AG04450 (cell line): ENCODE measurements around the gene TBL2. TPM values are rescaled to one million over a fixed set of nuclear protein-coding genes. Genes with fewer than 3 reads are reported as not detected.
"Not testable (repeated sequence)": the region's sequence is repeated elsewhere in the genome, so short reads cannot be mapped to it uniquely, and the experiment has no call there.

Experiments used
- CTCF ChIA-PET: fragments of 300-600, 350-600 bp; formaldehyde crosslinking; extraction: SDS; loops from one replicate; lab custom pipeline; 2022; ENCODE audit warnings: antibody characterized with exemption, inconsistent platforms; lab: Charles Lee
- POLR2A ChIA-PET: fragments of 350-600 bp; formaldehyde crosslinking; extraction: SDS; loops from one replicate; lab custom pipeline; 2021; ENCODE audit warnings: antibody characterized with exemption, inconsistent platforms; lab: Yijun Ruan, JAX
- DNase-seq: peaks from one replicate; pipeline ENCODE4 v3.0.0-alpha.2; 2011; ENCODE audit warnings: low read depth, low spot score
- H3K27ac ChIP-seq: one replicate; pipeline ENCODE4 v1.5.1; 2012; ENCODE audit warnings: low read depth, low read length, control low read depth
- H3K27me3 ChIP-seq: one replicate; pipeline ENCODE4 v1.6.0; 2012; ENCODE audit warnings: low read length; ENCODE audit not compliant: control insufficient read depth, insufficient read depth
- H3K4me3 ChIP-seq: 2 replicates; pipeline ENCODE4 v1.5.1; 2011; ENCODE audit warnings: mild to moderate bottlenecking, low read depth, low read length, control low read depth
- H3K9me3 ChIP-seq: 2 replicates; pipeline ENCODE4 v1.5.1; 2012; ENCODE audit warnings: low read length; ENCODE audit not compliant: control insufficient read depth, insufficient read depth
- polyA plus RNA-seq: library from polyadenylated mRNA; depleted of rRNA; stranded (reverse); fragments of >200 nt; gene quantifications from 2 replicates; pipeline ENCODE4 v1.2.3, GENCODE V29; 2011
- TF ChIP-seq, protein P1 (sequence below): IDR thresholded peaks from 2 replicates; pipeline ENCODE4 v1.5.1; 2011; ENCODE audit warnings: low read depth, low read length, control low read depth, inconsistent platforms

TBL2 gene
- polyA plus RNA-seq, 1 experiment = 34.7 TPM

DNA sequence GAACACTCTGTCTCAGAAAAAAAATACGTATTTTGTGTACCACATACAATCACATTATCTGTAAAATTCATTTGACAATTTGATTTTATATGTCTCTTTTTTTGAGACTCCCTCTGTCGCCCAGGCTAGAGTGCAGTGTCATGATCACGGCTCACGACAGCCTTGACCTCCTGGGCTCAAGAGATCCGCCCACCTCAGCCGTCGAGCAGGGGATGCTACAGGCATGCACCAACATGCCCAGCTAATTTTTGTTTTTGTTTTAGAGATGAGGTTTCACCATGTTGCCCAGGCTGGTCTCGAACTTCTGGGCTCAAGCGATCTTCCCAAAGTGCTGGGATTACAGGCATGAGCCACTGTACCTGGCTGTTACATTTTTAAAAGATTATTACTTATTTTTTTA lies 44.6 kb downstream of the TBL2 start:
- no peak overlapping the region for H3K4me3 ChIP-seq
- DNase-seq = no peak
- TF ChIP-seq, protein P1, sequence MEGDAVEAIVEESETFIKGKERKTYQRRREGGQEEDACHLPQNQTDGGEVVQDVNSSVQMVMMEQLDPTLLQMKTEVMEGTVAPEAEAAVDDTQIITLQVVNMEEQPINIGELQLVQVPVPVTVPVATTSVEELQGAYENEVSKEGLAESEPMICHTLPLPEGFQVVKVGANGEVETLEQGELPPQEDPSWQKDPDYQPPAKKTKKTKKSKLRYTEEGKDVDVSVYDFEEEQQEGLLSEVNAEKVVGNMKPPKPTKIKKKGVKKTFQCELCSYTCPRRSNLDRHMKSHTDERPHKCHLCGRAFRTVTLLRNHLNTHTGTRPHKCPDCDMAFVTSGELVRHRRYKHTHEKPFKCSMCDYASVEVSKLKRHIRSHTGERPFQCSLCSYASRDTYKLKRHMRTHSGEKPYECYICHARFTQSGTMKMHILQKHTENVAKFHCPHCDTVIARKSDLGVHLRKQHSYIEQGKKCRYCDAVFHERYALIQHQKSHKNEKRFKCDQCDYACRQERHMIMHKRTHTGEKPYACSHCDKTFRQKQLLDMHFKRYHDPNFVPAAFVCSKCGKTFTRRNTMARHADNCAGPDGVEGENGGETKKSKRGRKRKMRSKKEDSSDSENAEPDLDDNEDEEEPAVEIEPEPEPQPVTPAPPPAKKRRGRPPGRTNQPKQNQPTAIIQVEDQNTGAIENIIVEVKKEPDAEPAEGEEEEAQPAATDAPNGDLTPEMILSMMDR = no peak
- no peaks in the 10 kb centered on the region for H3K9me3 ChIP-seq
- POLR2A ChIA-PET = no interaction called here
- CTCF ChIA-PET = no interaction called here
- H3K27ac ChIP-seq = no peak overlapping the region
- no peaks in the 10 kb centered on the region for H3K27me3 ChIP-seq

DNA sequence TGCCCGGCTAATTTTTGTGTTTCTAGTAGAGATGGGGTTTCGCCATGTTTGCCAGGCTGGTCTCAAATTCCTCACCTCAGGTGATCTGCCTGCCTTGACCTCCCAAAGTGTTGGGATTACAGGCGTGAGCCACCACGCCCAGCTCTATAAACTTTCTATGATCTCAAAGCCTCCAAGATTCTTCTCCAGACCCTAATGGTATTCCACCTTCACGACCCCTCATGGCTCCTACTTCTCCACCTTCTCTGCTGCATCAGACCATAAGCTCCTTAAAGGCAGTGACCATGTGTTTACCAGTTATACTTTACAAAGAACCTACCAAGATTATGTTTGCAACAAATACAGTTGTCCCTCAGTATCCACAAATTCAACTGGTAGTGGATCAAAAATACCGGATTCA lies 46.2 kb downstream of the TBL2 start:
- ChIA-PET CTCF (no interaction called here), POLR2A (interaction anchor here (1.3 kb wide), 1 partner anchor 10 kb away, joined by 3 read pairs; the partner anchor contains the start of gene BAZ1B)
- no peaks in the 10 kb centered on the region for H3K9me3 ChIP-seq
- no peak for DNase-seq
- no peaks in the 10 kb centered on the region for H3K27me3 ChIP-seq
- TF ChIP-seq, protein P1 = no peak
- H3K4me3 ChIP-seq = no peak overlapping the region
- H3K27ac ChIP-seq = no peak overlapping the region

DNA sequence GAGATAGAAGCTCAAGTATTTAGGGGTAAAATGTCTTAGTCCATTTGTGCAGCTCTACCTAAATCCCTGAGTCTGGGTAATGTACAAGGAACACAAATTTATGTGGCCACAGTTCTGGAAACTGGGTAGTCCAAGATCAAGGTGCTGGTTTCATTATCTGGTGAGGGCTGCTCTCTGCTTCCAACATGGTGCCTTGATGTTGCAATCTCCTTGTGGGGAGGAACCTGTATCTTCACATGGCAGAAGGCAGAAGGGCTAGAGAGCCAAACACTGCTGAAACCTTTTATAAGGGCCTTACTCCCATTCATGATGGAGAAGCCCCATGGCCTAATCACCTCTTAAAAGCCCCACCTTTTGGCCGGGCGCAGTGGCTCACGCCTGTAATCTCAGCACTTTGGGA lies 47.6 kb downstream of the TBL2 start:
- Histone ChIP-seq H3K27me3 (no peaks in the 10 kb centered on the region), H3K4me3 (no peak overlapping the region), H3K9me3 (no peaks in the 10 kb centered on the region), H3K27ac (no peak overlapping the region)
- ChIA-PET CTCF (no interaction called here), POLR2A (no interaction called here)
- no peak for DNase-seq
- TF ChIP-seq, protein P1 = no peak

DNA sequence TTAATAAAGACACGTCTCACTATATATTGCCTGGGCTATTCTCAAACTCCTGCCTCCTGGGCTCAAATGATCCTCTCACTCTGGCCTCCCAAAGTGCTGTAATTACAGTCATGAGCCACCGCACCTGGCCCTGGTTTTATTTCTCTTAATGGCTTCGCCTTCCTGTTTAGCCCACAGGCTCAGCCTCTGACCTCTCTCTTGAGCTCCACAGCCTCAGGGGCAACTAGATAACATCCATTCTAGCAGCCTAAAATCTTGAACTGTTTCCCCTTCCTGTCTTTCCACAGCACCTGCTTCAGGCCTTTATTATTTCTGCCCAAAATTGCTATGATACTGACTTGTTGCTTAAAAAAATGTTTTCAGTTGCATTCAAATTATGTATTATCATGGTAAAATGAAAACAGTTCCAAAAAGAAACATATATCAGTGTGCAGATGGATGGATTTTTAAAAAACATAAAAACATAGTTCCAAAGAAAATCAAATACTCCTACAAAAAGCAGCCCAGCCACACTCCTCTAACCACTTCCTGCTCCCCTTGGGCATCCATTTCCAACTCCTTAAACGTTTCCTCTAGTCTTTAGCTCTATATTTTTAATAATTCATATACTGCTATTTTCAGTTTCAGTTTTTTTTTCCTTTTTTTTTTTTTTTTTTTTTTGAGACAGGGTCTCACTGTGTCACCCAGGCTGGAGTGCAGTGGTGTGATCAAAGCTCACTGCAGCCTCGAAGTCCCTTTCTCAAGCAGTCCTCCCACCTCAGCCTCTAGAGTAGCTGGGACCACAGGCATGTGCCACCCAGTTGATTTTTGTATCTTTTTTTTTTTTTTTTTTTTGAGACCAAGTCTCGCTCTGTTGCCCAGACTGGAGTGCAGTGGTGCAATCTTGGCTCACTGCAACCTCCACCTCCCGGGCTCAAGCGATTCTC lies 51.2 kb downstream of the TBL2 start:
- H3K27me3 ChIP-seq = no peaks in the 10 kb centered on the region
- DNase-seq = no peak
- H3K4me3 ChIP-seq = no peak overlapping the region
- TF ChIP-seq, protein P1 = no peak
- CTCF ChIA-PET = no interaction called here
- H3K27ac ChIP-seq = no peak overlapping the region
- H3K9me3 ChIP-seq = no peaks in the 10 kb centered on the region; the same call in 1 of the 2 replicates
- POLR2A ChIA-PET = interaction anchor here (0.7 kb wide), 1 partner anchor 259 kb away, joined by 5 read pairs; no protein-coding TSS in a partner anchor

DNA sequence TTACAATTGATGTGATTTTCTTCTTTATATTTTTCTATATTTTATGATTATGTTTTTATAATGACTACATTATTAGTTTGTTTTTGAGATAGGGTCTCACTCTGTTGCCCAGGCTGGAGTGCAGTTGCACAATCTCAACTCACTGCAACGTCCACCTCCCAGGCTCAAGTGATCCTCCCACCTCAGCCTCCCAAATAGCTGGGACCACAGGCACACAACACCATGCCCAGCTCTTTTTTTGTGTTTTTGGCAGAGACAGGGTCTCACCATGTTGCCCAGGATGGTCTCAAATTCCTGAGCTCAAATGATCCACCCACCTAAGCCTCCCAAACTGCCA lies 52.3 kb downstream of the TBL2 start:
- H3K4me3 ChIP-seq, H3K27ac ChIP-seq, CTCF ChIA-PET, H3K27me3 ChIP-seq, H3K9me3 ChIP-seq, POLR2A ChIA-PET, DNase-seq: not testable (repeated sequence)
